ENCODE results near the gene C1QC. TPM values are rescaled to one million over a fixed set of nuclear protein-coding genes. Genes with fewer than 3 reads are reported as not detected.

The C1QC gene
- total and polyA plus RNA-seq, 4 donors, result 41.3 to 554 (median 230) TPM

GRCh38 chr1:22629886-22630285 lies 13.5 kb upstream of the C1QC start:
- Histone ChIP-seq H3K27me3 (ENCODE audit: control insufficient read depth in 3 of 3, insufficient read depth in 3 of 3, low read length in 2 of 3) (peaks cover 0 to 18% (median 9%) of the 10 kb centered on the region in 3 donors), H3K36me3 (ENCODE audit: control insufficient read depth in 4 of 4, insufficient read depth in 4 of 4, low read length in 4 of 4) (no peaks in the 10 kb centered on the region), H3K4me1 (ENCODE audit: control insufficient read depth in 5 of 5, insufficient read depth in 5 of 5, low read length in 5 of 5) (no peaks in the 10 kb centered on the region), H3K9ac (ENCODE audit: insufficient read depth in 1 of 2, low read length in 2 of 2) (no peak overlapping the region), H3K4me3 (no peak overlapping the region), H3K27ac (ENCODE audit: low read depth in 1 of 2, low read length in 1 of 2) (no peak overlapping the region), H3K9me3 (ENCODE audit: control insufficient read depth in 4 of 4, insufficient read depth in 3 of 4, low read length in 3 of 4) (peaks cover 0 to 5% (median 0%) of the 10 kb centered on the region in 4 donors)
- DNase-seq, result peak in 1 of 3 donors; percentile 20
- no peak for ATAC-seq (ENCODE audit: insufficient read depth, low FRiP score)
- no peak for TF ChIP-seq CTCF (IDR thresholded peaks at IDR 0.05; ENCODE audit: control extremely low read depth, extremely low read depth)
- 35 to 36% methylated on average over 2 of the region's 2 CpGs for WGBS, 2 donors

GRCh38 chr1:22633697-22634463 lies 9.6 kb upstream of the C1QC start:
- Histone ChIP-seq H3K36me3 (ENCODE audit: control insufficient read depth in 4 of 4, insufficient read depth in 4 of 4, low read length in 4 of 4) (no peaks in the 10 kb centered on the region), H3K9ac (ENCODE audit: insufficient read depth in 1 of 2, low read length in 2 of 2) (no peak overlapping the region), H3K4me1 (ENCODE audit: control insufficient read depth in 5 of 5, insufficient read depth in 5 of 5, low read length in 5 of 5) (peaks cover 0 to 8% (median 0%) of the 10 kb centered on the region in 5 donors), H3K4me3 (no peak overlapping the region), H3K27ac (ENCODE audit: low read depth in 1 of 2, low read length in 1 of 2) (no peak overlapping the region), H3K27me3 (ENCODE audit: control insufficient read depth in 3 of 3, insufficient read depth in 3 of 3, low read length in 2 of 3) (peaks cover 0 to 11% (median 0%) of the 10 kb centered on the region in 3 donors), H3K9me3 (ENCODE audit: control insufficient read depth in 4 of 4, insufficient read depth in 3 of 4, low read length in 3 of 4) (no peaks in the 10 kb centered on the region)
- 81 to 92% methylated on average over 10 of the region's 10 CpGs for WGBS, 2 donors
- TF ChIP-seq CTCF (IDR thresholded peaks at IDR 0.05; ENCODE audit: control extremely low read depth, extremely low read depth), result no peak
- ATAC-seq (ENCODE audit: insufficient read depth, low FRiP score) (no peak), DNase-seq (no peak)

GRCh38 chr1:22635436-22635835 lies 8.0 kb upstream of the C1QC start:
- DNase-seq, result no peak
- no peaks in the 10 kb centered on the region for H3K36me3 ChIP-seq (ENCODE audit: control insufficient read depth in 4 of 4, insufficient read depth in 4 of 4, low read length in 4 of 4)
- no peak overlapping the region for H3K27ac ChIP-seq (ENCODE audit: low read depth in 1 of 2, low read length in 1 of 2)
- WGBS, 2 donors, result 64 to 70% methylated on average over 7 of the region's 7 CpGs
- H3K4me1 ChIP-seq (ENCODE audit: control insufficient read depth in 5 of 5, insufficient read depth in 5 of 5, low read length in 5 of 5), result peaks cover 0 to 8% (median 0%) of the 10 kb centered on the region in 5 donors
- peaks cover 0 to 11% (median 0%) of the 10 kb centered on the region in 3 donors for H3K27me3 ChIP-seq (ENCODE audit: control insufficient read depth in 3 of 3, insufficient read depth in 3 of 3, low read length in 2 of 3)
- TF ChIP-seq CTCF (IDR thresholded peaks at IDR 0.05; ENCODE audit: control extremely low read depth, extremely low read depth), result no peak
- ATAC-seq (ENCODE audit: insufficient read depth, low FRiP score), result no peak
- H3K9me3 ChIP-seq (ENCODE audit: control insufficient read depth in 4 of 4, insufficient read depth in 3 of 4, low read length in 3 of 4), result no peaks in the 10 kb centered on the region
- no peak overlapping the region for H3K9ac ChIP-seq (ENCODE audit: insufficient read depth in 1 of 2, low read length in 2 of 2)
- H3K4me3 ChIP-seq, result no peak overlapping the region
